Measurements from ENCODE around the gene EFR3B.
"Not testable (repeated sequence)": the region's sequence is repeated elsewhere in the genome, so short reads cannot be mapped to it uniquely, and the experiment has no call there.

Gene EFR3B

GRCh38 chr2:25146896-25147295, 105.0 kb downstream of the EFR3B start:
- no peak for DNase-seq (ENCODE audit: low read depth in 2 of 2, low spot score in 1 of 2)

- no peak for DNase-seq (ENCODE audit: low read depth in 2 of 2, low spot score in 1 of 2)
Measured at GRCh38 chr2:25149646-25150045, 107.8 kb downstream of the EFR3B start.

- DNase-seq (ENCODE audit: low read depth in 2 of 2, low spot score in 1 of 2): not testable (repeated sequence)
Measured at GRCh38 chr2:25150993-25151392, 109.1 kb downstream of the EFR3B start.

- no peak for DNase-seq (ENCODE audit: low read depth in 2 of 2, low spot score in 1 of 2)
Measured at GRCh38 chr2:25151718-25152117, 109.8 kb downstream of the EFR3B start.

- no peak for DNase-seq (ENCODE audit: low read depth in 2 of 2, low spot score in 1 of 2)
Measured at GRCh38 chr2:25155401-25155800, 113.5 kb downstream of the EFR3B start.

- DNase-seq (ENCODE audit: low read depth in 2 of 2, low spot score in 1 of 2): no peak
Measured at GRCh38 chr2:25158096-25158852, 116.4 kb downstream of the EFR3B start.

- DNase-seq (ENCODE audit: low read depth in 2 of 2, low spot score in 1 of 2): no peak
Measured at GRCh38 chr2:25159949-25160348, 118.1 kb downstream of the EFR3B start.

- no peak for DNase-seq (ENCODE audit: low read depth in 2 of 2, low spot score in 1 of 2)
Measured at GRCh38 chr2:25160376-25160775, 118.5 kb downstream of the EFR3B start.

GRCh38 chr2:25161055-25161781, 119.3 kb downstream of the EFR3B start:
- peak; percentile 37 to 46 for DNase-seq (ENCODE audit: low read depth in 2 of 2, low spot score in 1 of 2)

GRCh38 chr2:25162061-25162460, 120.2 kb downstream of the EFR3B start:
- not testable (repeated sequence) for DNase-seq (ENCODE audit: low read depth in 2 of 2, low spot score in 1 of 2)

GRCh38 chr2:25164561-25164960, 122.7 kb downstream of the EFR3B start:
- no peak for DNase-seq (ENCODE audit: low read depth in 2 of 2, low spot score in 1 of 2)

- DNase-seq (ENCODE audit: low read depth in 2 of 2, low spot score in 1 of 2): no peak
Measured at GRCh38 chr2:25165992-25166875, 124.4 kb downstream of the EFR3B start.

GRCh38 chr2:25168256-25169072, 126.6 kb downstream of the EFR3B start, which contains the start of gene POMC:
TSS of gene POMC (minus strand) at chr2:25168580. CDS start at chr2:25164772, 3,808 bp downstream.
- no peak for DNase-seq (ENCODE audit: low read depth in 2 of 2, low spot score in 1 of 2)

- no peak for DNase-seq (ENCODE audit: low read depth in 2 of 2, low spot score in 1 of 2)
Measured at GRCh38 chr2:25169073-25169470, 127.2 kb downstream of the EFR3B start.

GRCh38 chr2:25170888-25171287, 129.0 kb downstream of the EFR3B start:
- DNase-seq (ENCODE audit: low read depth in 2 of 2, low spot score in 1 of 2): no peak

- no peak for DNase-seq (ENCODE audit: low read depth in 2 of 2, low spot score in 1 of 2)
Measured at GRCh38 chr2:25173719-25174118, 131.8 kb downstream of the EFR3B start.

- no peak for DNase-seq (ENCODE audit: low read depth in 2 of 2, low spot score in 1 of 2)
Measured at GRCh38 chr2:25174192-25174861, 132.5 kb downstream of the EFR3B start.

GRCh38 chr2:25176138-25176537, 134.3 kb downstream of the EFR3B start:
- no peak for DNase-seq (ENCODE audit: low read depth in 2 of 2, low spot score in 1 of 2)

- no peak for DNase-seq (ENCODE audit: low read depth in 2 of 2, low spot score in 1 of 2)
Measured at GRCh38 chr2:25176541-25177181, 134.8 kb downstream of the EFR3B start.

- DNase-seq (ENCODE audit: low read depth in 2 of 2, low spot score in 1 of 2): no peak
Measured at GRCh38 chr2:25177211-25177611, 135.3 kb downstream of the EFR3B start.
